Activated CD8-positive, alpha-beta memory T cell treated with anti-CD3 and anti-CD28 coated beads for 1 hour (primary cell): ENCODE data around the gene TBC1D5.

Source experiments
- DNase-seq, 2 donors: peaks; one replicate each; pipeline ENCODE4 v3.0.0-alpha.2; 2020; ENCODE audit warnings: low read depth in 1 of 2; ENCODE audit errors: extremely low read depth in 1 of 2

The TBC1D5 gene

GRCh38 chr3:17602126-17602525 is 140.3 kb downstream of the TBC1D5 start:
- DNase-seq, result no peak

- DNase-seq, result no peak
These were observed 149.5 kb downstream of the TBC1D5 start for GRCh38 chr3:17592956-17593355.

- no peak for DNase-seq
These were observed 152.0 kb downstream of the TBC1D5 start for GRCh38 chr3:17590465-17590864.

GRCh38 chr3:17589888-17590287 is 152.5 kb downstream of the TBC1D5 start:
- no peak for DNase-seq

- DNase-seq, result no peak
These were observed 154.0 kb downstream of the TBC1D5 start for GRCh38 chr3:17588422-17588821.

- no peak for DNase-seq
These were observed 156.8 kb downstream of the TBC1D5 start for GRCh38 chr3:17585394-17586325.

GRCh38 chr3:17584066-17584465 is 158.4 kb downstream of the TBC1D5 start:
- no peak for DNase-seq

- no peak for DNase-seq
These were observed 158.9 kb downstream of the TBC1D5 start for GRCh38 chr3:17583530-17583929.

GRCh38 chr3:17581421-17582080 is 160.9 kb downstream of the TBC1D5 start:
- no peak for DNase-seq

- DNase-seq, result no peak
These were observed 161.5 kb downstream of the TBC1D5 start for GRCh38 chr3:17580901-17581300.

GRCh38 chr3:17579289-17580031 is 163.0 kb downstream of the TBC1D5 start:
- no peak for DNase-seq

GRCh38 chr3:17577796-17578520 is 164.5 kb downstream of the TBC1D5 start:
- DNase-seq, result no peak

- DNase-seq, result no peak
These were observed 169.0 kb downstream of the TBC1D5 start for GRCh38 chr3:17573396-17573795.

- no peak for DNase-seq
These were observed 170.7 kb downstream of the TBC1D5 start for GRCh38 chr3:17571686-17572085.

- no peak for DNase-seq
These were observed 179.6 kb downstream of the TBC1D5 start for GRCh38 chr3:17562845-17563244.

GRCh38 chr3:17558565-17558964 is 183.9 kb downstream of the TBC1D5 start:
- DNase-seq, result no peak

GRCh38 chr3:17557749-17558463 is 184.5 kb downstream of the TBC1D5 start:
- no peak for DNase-seq

GRCh38 chr3:17555525-17555924 is 186.9 kb downstream of the TBC1D5 start:
- DNase-seq, result no peak

- no peak for DNase-seq
These were observed 188.4 kb downstream of the TBC1D5 start for GRCh38 chr3:17554078-17554477.

GRCh38 chr3:17553080-17553479 is 189.4 kb downstream of the TBC1D5 start:
- DNase-seq, result no peak
